ENCODE results near the gene GRM4. TPM values are rescaled to one million over a fixed set of nuclear protein-coding genes. Genes with fewer than 3 reads are reported as not detected.

GRM4 gene
- total RNA-seq, 1 experiment from 2014 or later: 5.6 TPM

DNA sequence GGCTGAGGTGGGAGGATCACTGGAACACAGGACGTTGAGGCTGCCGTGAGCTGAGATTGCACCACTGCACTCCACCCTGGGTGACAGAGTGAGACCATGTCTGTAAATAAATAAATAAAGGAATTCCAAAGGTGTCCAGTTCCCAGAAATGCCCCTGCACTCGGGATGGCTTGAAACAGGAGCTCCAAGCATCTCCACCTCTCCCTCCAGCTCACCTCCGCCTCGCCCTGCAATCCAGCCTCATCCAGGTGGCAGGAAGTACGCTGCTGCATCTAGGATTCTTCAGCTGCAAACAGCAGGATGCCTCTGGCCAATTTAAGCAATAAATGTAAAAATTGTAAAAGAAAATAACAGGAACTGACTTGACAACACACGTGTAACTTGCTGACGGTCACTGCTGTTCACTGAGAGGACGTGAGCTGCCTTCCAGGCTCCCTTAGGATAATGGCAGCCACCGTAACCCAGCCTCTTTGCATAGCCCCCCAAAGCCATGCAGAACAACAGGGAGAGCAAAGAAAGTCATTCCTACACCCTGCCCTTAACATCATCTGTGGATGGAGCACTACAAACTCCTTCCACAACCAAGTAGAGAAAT lies 11.4 kb upstream of the GRM4 start:
- H2BK15ac ChIP-seq (ENCODE audit: low read depth, low read length): no peak overlapping the region

More for the DNA sequence above, 11.4 kb upstream of the GRM4 start:
- WGBS (ENCODE audit: extremely low coverage, insufficient read length, low lambda C conversion rate): no CpG with 5 or more reads among the region's 10 CpGs
- Histone ChIP-seq H3K56ac (ENCODE audit: insufficient read length, low read depth, low read length) (no peak overlapping the region), H2BK120ac (ENCODE audit: low read depth, low read length, poor library complexity, severe bottlenecking) (no peak overlapping the region), H3K27me3 (ENCODE audit: insufficient read depth, low read length) (peaks cover 7% of the 10 kb centered on the region; the same call in 1 of the 2 replicates), H3K79me1 (ENCODE audit: insufficient read depth, low read depth, low read length, poor library complexity, severe bottlenecking) (no peaks in the 10 kb centered on the region), H3K14ac (ENCODE audit: insufficient read depth, low read length) (no peak overlapping the region), H3K79me2 (ENCODE audit: insufficient read depth, low read length) (no peaks in the 10 kb centered on the region), H3K23ac (ENCODE audit: insufficient read length, low read depth, low read length) (no peak overlapping the region), H2BK20ac (ENCODE audit: low read depth, low read length, poor library complexity, severe bottlenecking) (no peak overlapping the region), H2BK12ac (ENCODE audit: insufficient read length, low read depth, low read length) (no peak overlapping the region), H3K23me2 (ENCODE audit: insufficient read length, low read depth, low read length, poor library complexity, severe bottlenecking) (peaks cover 4% of the 10 kb centered on the region), H3K9me3 (ENCODE audit: control insufficient read depth, low read depth, low read length) (no peaks in the 10 kb centered on the region), H2BK5ac (ENCODE audit: insufficient read length, low read length) (no peak overlapping the region), H3K4me2 (ENCODE audit: insufficient read depth, insufficient read length, low read length) (no peak overlapping the region), H2AK5ac (ENCODE audit: insufficient read length, low read length) (no peak overlapping the region), H2AFZ (ENCODE audit: low read length) (no peak overlapping the region), H4K91ac (ENCODE audit: insufficient read length, low read depth, low read length) (no peak overlapping the region), H3K9ac (ENCODE audit: extremely low read depth, insufficient read length, low read length) (no peak overlapping the region), H4K8ac (replicated peaks; ENCODE audit: insufficient read length, low read depth, low read length) (no peak overlapping the region), H3K18ac (ENCODE audit: insufficient read length, low read depth, low read length) (no peak overlapping the region), H3K4me1 (ENCODE audit: insufficient read depth, low read length) (no peaks in the 10 kb centered on the region), H3K27ac (ENCODE audit: insufficient read length, low read depth, low read length) (no peak overlapping the region), H3K4ac (ENCODE audit: low read depth, low read length) (no peak overlapping the region), H4K20me1 (ENCODE audit: control insufficient read depth, insufficient read depth, insufficient read length) (no peaks in the 10 kb centered on the region), H4K5ac (ENCODE audit: insufficient read length, low read depth, low read length) (no peak overlapping the region), H3T11ph (ENCODE audit: low read length) (no peak overlapping the region)
- Mint-ChIP-seq H3K27ac (no peak overlapping the region; a peak in 1 of 7 replicates), H3K4me1 (peaks cover 6 to 7% of the 10 kb centered on the region in 2 experiments; a peak in 3 of 4 replicates), H3K9me3 (peaks cover 15 to 20% of the 10 kb centered on the region in 2 experiments), H3K36me3 (ENCODE audit: insufficient read depth in 1 of 3, low read depth in 3 of 3) (peaks cover 0 to 5% (median 3%) of the 10 kb centered on the region in 3 experiments; a peak in 5 of 7 replicates), H3K27me3 (ENCODE audit: low read depth) (peaks cover 49% of the 10 kb centered on the region), H3K4me3 (no peak overlapping the region)
- DNase-seq: no peak
- TF ChIP-seq, protein P1, sequence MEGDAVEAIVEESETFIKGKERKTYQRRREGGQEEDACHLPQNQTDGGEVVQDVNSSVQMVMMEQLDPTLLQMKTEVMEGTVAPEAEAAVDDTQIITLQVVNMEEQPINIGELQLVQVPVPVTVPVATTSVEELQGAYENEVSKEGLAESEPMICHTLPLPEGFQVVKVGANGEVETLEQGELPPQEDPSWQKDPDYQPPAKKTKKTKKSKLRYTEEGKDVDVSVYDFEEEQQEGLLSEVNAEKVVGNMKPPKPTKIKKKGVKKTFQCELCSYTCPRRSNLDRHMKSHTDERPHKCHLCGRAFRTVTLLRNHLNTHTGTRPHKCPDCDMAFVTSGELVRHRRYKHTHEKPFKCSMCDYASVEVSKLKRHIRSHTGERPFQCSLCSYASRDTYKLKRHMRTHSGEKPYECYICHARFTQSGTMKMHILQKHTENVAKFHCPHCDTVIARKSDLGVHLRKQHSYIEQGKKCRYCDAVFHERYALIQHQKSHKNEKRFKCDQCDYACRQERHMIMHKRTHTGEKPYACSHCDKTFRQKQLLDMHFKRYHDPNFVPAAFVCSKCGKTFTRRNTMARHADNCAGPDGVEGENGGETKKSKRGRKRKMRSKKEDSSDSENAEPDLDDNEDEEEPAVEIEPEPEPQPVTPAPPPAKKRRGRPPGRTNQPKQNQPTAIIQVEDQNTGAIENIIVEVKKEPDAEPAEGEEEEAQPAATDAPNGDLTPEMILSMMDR (conservative IDR thresholded peaks at IDR 0.05): no peak

Measured in H9 (cell line).